Raji (cell line): ENCODE measurements around the gene C22orf15.

Experiments used
- POLR2A ChIP-seq: IDR thresholded peaks from 2 replicates; pipeline ENCODE4 v1.6.1; 2011; ENCODE audit warnings: low read depth, low read length, control low read depth; ENCODE audit not compliant: insufficient read depth

Gene C22orf15

GRCh38 chr22:23762842-23763578, at the start of gene C22orf15:
Gene C22orf15, plus strand, starts transcription at chr22:23762990. Its CDS starts 317 bp downstream, at chr22:23763307.
- TF ChIP-seq POLR2A = no peak

GRCh38 chr22:23713696-23714595, 48.8 kb upstream of the C22orf15 start:
- TF ChIP-seq POLR2A = no peak

DNA sequence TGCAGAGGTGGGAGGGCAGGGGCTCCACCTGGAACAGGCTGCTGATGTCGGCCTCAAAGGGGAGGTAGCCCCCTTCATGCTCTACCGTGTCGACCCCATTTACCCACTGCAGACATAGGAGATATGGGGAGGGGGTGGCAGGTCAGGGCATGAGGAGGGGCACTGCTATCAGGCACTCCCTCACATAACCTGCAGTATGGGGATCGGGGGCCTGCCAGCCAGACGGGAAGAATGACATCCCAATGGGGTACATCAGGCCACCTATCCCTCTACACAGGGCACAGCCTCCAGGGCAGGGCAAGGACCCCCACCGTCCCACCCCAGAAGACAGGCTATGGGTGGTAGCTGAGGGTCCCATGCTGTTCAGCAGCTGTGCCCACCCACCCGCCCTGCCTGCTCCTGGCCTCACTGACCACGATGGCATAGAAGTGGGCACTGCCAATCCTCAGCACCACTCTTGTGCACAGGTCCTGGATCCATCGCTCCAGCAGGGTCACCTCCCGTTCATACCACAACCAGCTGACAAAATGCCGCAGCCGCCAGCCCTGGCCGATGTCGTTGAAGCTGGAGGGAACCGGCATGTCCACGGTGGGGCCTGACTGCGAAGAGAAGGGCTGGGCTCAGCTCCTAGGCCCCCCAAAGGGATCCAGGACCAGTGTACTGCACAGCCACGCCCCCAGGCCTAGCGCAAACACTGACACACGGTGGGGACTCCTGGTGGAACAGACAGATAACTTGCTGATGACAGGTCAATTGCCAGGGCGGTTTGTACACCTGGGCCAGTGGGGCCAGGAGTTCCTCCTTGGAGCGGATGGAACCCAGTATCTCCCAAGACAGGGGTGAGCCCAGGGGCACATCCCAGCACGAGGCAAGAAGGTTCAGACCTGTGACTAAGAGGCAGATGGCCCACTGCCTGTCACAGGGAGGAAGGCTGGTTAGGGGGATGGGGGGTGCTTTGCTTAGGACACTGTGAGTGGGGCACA, 47.9 kb upstream of the C22orf15 start:
- no peak for TF ChIP-seq POLR2A

GRCh38 chr22:23715806-23716375, 46.9 kb upstream of the C22orf15 start:
- TF ChIP-seq POLR2A = no peak

GRCh38 chr22:23716811-23717801, 45.7 kb upstream of the C22orf15 start:
- TF ChIP-seq POLR2A = peak; percentile 93

DNA sequence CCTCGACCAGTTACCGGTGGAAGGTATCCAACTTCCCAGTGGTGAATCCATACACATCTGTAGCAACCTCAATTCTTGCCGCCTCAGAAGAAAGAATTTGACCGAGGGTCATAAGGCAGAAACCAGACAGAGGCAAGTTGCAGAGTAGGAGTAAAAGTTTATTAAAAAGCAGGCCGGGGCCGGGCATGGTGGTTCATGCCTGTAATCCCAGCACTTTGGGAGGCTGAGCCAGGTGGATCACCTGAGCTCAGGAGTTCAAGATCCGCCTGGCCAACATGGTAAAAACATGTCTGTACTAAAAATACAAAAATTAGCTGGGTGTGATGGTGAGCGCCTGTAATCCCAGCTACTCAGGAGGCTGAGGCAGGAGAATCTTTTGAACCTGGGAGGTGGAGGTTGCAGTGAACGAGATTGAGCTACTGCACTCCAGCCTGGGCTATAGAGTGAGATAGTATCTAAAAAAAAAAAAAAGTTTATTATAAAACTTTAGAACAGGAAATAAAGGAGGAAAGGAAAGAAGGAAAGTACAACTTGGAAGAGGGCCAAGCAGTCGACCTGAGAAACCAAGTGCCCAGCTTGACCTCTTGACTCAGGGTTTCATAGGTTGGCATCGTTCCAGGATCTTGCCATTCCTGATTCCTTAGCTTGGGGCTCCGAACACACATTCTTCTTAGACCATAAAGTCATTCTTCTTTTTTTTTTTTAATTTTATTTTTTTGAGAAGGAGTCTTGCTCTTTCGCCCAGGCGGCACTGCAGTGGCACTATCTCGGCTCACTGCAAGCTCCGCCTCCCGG, 44.2 kb upstream of the C22orf15 start:
- TF ChIP-seq POLR2A = no peak

GRCh38 chr22:23720855-23721254, 41.9 kb upstream of the C22orf15 start:
- TF ChIP-seq POLR2A = no peak

- no peak for TF ChIP-seq POLR2A
Observed at GRCh38 chr22:23722160-23722559, 40.6 kb upstream of the C22orf15 start.

- no peak for TF ChIP-seq POLR2A
Observed at GRCh38 chr22:23722724-23723123, 40.1 kb upstream of the C22orf15 start.

DNA sequence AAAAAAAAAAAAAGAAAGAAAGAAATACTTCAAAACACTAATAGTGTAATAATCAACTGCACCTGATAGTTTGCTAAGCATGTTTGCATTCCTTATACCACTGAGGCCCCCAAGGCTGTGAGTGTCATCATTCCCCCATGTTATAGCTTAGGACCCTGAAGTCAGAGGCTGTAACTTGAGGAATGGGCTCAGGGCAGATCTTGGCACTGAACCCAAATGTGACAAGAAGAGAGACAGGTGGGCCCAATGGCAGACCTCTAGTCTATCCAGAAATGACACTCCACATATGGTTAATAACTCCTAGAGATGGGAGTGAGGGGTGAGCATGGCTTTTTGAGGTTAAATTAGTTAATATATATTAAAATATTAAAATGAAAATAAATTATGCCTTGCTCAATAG, 25.1 kb upstream of the C22orf15 start:
- TF ChIP-seq POLR2A = no peak

DNA sequence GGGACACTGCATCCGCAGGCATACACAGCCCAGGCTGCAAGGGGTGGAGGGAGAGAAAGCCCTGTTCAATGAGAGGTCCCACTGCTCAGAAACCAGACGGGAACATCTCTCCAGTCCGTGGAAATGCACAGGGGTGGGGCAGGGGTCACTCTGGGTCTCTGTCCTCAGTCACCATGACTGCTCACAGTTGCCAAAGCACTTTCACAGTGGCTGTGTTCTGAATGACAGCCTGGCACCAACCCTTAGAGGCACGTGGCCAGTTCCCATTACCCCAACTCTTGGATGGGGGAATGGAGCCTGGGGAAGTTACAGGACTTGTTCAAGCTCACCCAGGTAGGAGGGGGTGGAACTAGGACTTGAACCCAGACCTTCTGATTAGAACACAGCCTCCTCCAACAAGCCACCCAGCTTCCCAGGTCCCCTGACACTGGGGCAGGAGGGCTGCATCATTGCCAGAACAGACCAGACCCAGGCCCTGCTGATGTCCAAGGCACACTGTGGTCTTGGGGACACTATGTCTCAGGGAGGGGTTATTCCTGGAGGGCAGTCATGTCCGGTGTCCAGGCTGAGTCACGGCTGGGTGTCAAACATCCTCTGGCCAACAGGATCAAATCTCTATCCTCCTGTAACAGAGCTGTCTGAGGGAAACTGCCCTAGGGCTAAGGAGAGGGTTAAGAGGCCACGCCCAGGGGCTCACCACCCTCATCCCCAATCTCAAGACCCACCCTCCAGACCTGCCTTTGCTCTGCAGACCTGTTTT, 20.1 kb upstream of the C22orf15 start:
- TF ChIP-seq POLR2A = no peak

DNA sequence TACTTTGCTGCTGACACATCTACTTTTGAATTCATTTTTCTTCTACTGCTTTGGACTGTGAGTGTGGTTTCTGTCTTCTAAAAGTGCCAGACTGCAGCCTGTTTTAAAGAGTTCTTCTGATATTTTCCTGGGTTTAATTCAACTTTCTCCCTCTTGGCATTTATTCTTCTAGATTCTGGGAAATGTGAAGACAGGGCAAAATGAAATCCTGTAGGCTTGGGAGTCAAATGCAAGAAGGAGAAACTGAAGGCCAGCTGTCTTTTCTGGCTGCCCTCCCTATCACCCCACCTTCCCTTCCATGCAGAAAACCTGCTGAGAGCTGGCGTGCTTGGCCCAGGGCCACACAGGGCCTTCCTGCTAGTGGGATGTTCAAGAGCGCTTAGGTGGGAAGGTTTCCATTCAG, 19.5 kb upstream of the C22orf15 start:
- TF ChIP-seq POLR2A = no peak
